ENCODE results near the gene SAXO2. TPM values are rescaled to one million over a fixed set of nuclear protein-coding genes. Genes with fewer than 3 reads are reported as not detected.

The SAXO2 gene
- total RNA-seq (2022; extraction: Qiagen RNA extraction; ENCODE audit: low read depth): 1.5 to 5.0 TPM (median 1.7 TPM) in 5 replicates

GRCh38 chr15:82262422-82263026 lies at the start of gene SAXO2, which contains the start of gene EFL1:
TSS of gene SAXO2 (plus strand) at chr15:82262818. CDS start at chr15:82262880, 62 bp downstream.
TSS of gene EFL1 (minus strand) at chr15:82262734. CDS start at chr15:82261778, 956 bp downstream.

Other genes starting within 250 kb of the SAXO2 start
- 2.8 to 5.9 TPM (median 5.2 TPM) in 5 replicates for gene MEX3B, start 216.8 kb upstream of the SAXO2 start, total RNA-seq (2022; extraction: Qiagen RNA extraction; ENCODE audit: low read depth)
- 22.1 to 28.4 TPM (median 23.2 TPM) in 5 replicates for gene EFL1, start 84 bp upstream of the SAXO2 start, total RNA-seq (2022; extraction: Qiagen RNA extraction; ENCODE audit: low read depth)
- gene GOLGA6L10, start 86.7 kb downstream of the SAXO2 start, total RNA-seq (2022; extraction: Qiagen RNA extraction; ENCODE audit: low read depth): 0.37 to 0.73 TPM (median 0.52 TPM) in 5 replicates
- 2.5 to 3.1 TPM (median 2.9 TPM) in 5 replicates for gene GOLGA6L9, start 167.0 kb downstream of the SAXO2 start, total RNA-seq (2022; extraction: Qiagen RNA extraction; ENCODE audit: low read depth)